ENCODE measurements around the gene USPL1. TPM values are rescaled to one million over a fixed set of nuclear protein-coding genes. Genes with fewer than 3 reads are reported as not detected.

USPL1 gene
- 10 to 100 TPM; 23.6 to 31.0 (median 27.5) TPM for total RNA-seq

GRCh38 chr13:30617315-30618185, at the start of gene USPL1:
TSS of gene USPL1 (plus strand) at chr13:30617920. CDS start at chr13:30621141, 3,221 bp downstream.
- Histone ChIP-seq H3K9me3 (no peaks in the 10 kb centered on the region), H3K27ac (peak within 1 kb of the TSS; percentile 99 to 100 (median 99)), H3K36me3 (peaks cover 0 to 4% of the 10 kb centered on the region in 2 donors), H3K27me3 (no peaks in the 10 kb centered on the region), H3K4me3 (replicated peaks in 1 of 3) (peak within 1 kb of the TSS; percentile 49 to 93 (median 82)), H3K4me1 (peaks cover 10 to 26% of the 10 kb centered on the region in 2 donors)
- peak; percentile 98 for DNase-seq
- TF ChIP-seq CTCF (IDR thresholded peaks at IDR 0.05) (peak in 4 of 6 experiments; percentile 29 to 68 (median 58)), POLR2A (IDR thresholded peaks at IDR 0.05) (peak; percentile 94 to 95)
- WGBS, 2 donors = 0 to 1% methylated on average over 21 to 27 of the region's 78 CpGs
- intact Hi-C loops (cut with DNase I) = loop anchor here (10.0 kb wide), 1 partner anchor 153 kb away; the partner anchor contains the start of gene HMGB1

GRCh38 chr13:30569901-30570576, 47.7 kb upstream of the USPL1 start:
- H3K4me1 ChIP-seq = peaks cover 4 to 6% of the 10 kb centered on the region in 2 donors
- DNase-seq = no peak
- intact Hi-C loops (cut with DNase I) = no loop called here
- H3K27me3 ChIP-seq = no peaks in the 10 kb centered on the region
- WGBS, 2 donors = 83 to 86% methylated on average over 8 of the region's 8 CpGs
- H3K27ac ChIP-seq = no peak overlapping the region
- H3K4me3 ChIP-seq (replicated peaks in 1 of 3) = no peak overlapping the region
- no peak for TF ChIP-seq POLR2A (IDR thresholded peaks at IDR 0.05)
- no peak for TF ChIP-seq CTCF (IDR thresholded peaks at IDR 0.05)
- H3K9me3 ChIP-seq = no peaks in the 10 kb centered on the region
- no peaks in the 10 kb centered on the region for H3K36me3 ChIP-seq

- Histone ChIP-seq H3K9me3 (no peaks in the 10 kb centered on the region), H3K4me1 (peaks cover 4 to 6% of the 10 kb centered on the region in 2 donors), H3K27ac (no peak overlapping the region), H3K36me3 (no peaks in the 10 kb centered on the region), H3K4me3 (replicated peaks in 1 of 3) (no peak overlapping the region), H3K27me3 (no peaks in the 10 kb centered on the region)
- no peak for TF ChIP-seq POLR2A (IDR thresholded peaks at IDR 0.05)
- TF ChIP-seq CTCF (IDR thresholded peaks at IDR 0.05) = no peak
- no peak for DNase-seq
- intact Hi-C loops (cut with DNase I) = no loop called here
Observed at GRCh38 chr13:30570691-30571090, 47.0 kb upstream of the USPL1 start.

GRCh38 chr13:30572859-30573275, 44.9 kb upstream of the USPL1 start:
- no peaks in the 10 kb centered on the region for H3K27me3 ChIP-seq
- WGBS, 2 donors = 0 to 2% methylated on average over 1 of the region's 1 CpG
- peaks cover 4 to 11% of the 10 kb centered on the region in 2 donors for H3K4me1 ChIP-seq
- DNase-seq = peak in 1 of 2 donors; percentile 13
- no peaks in the 10 kb centered on the region for H3K36me3 ChIP-seq
- no peaks in the 10 kb centered on the region for H3K9me3 ChIP-seq
- no peak for TF ChIP-seq POLR2A (IDR thresholded peaks at IDR 0.05)
- TF ChIP-seq CTCF (IDR thresholded peaks at IDR 0.05) = peak in 3 of 6 experiments; percentile 33 to 37 (median 36)
- peak overlapping the region in 2 of 3 donors; percentile 9 to 22 for H3K4me3 ChIP-seq (replicated peaks in 1 of 3)
- intact Hi-C loops (cut with DNase I) = no loop called here
- H3K27ac ChIP-seq = peak overlapping the region; percentile 56 to 88 (median 63)
